SH-SY5Y (cell line): ENCODE data around the gene RNU6-9.
A peak's percentile ranks its signal among the peaks of the same experiment; 100 is the strongest.

Experiments used
- GATA2 ChIP-seq: IDR thresholded peaks from 2 replicates; pipeline ENCODE4 v1.6.1; 2011; ENCODE audit warnings: mild to moderate bottlenecking, low read depth, low read length
- GATA3 ChIP-seq: IDR thresholded peaks from 2 replicates; pipeline ENCODE4 v1.6.1; 2011; ENCODE audit warnings: low read depth, mild to moderate bottlenecking, low read length, moderate library complexity

Gene RNU6-9

DNA sequence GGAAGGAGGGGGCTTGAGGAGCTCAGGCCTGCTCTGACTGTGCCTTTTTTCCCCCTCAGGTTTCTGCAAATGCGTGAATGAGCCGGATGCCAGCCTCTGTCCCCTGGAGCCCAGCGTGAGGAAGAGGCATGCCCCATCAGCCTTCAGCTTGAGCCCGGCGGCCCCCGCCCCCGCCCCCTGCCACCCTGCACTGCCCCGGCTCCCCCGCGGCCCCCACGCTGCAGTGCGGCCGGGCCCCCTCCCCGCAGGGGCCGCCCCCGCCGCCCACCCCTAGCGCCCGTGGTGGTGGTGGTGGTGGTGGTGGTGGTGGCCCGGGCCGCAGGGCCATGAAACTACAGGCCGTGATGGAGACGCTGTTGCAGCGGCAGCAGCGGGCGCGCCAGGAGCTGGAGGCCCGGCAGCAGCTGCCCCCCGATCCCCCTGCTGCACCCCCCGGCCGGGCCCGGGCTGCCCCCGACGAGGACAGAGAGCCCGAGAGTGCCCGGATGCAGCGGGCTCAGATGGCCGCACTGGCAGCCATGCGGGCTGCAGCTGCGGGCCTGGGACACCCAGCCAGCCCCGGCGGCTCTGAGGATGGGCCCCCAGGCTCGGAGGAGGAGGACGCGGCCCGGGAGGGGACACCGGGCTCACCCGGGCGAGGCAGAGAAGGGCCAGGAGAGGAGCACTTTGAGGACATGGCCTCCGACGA, 36.1 kb downstream of the RNU6-9 start:
- no peak for TF ChIP-seq GATA3
- no peak for TF ChIP-seq GATA2

DNA sequence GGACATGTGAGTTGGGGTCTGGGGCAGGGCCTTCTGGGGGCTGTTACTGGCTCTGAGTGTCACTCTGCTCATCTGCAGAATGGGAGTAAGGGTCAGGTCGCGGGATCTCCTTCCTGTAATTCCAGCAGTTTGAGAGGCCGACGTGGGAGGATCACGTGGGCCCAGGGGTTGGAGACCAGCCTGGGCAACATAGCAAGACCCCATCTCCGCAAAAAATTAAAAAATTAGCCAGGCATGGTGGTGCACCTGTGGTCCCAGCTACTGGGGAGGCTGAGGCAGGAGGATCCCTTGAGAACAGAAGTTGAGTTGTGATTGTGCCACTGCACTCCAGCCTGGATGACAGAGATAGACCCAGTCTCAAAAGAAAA, 36.6 kb downstream of the RNU6-9 start:
- TF ChIP-seq GATA2 (no peak), GATA3 (no peak)

DNA sequence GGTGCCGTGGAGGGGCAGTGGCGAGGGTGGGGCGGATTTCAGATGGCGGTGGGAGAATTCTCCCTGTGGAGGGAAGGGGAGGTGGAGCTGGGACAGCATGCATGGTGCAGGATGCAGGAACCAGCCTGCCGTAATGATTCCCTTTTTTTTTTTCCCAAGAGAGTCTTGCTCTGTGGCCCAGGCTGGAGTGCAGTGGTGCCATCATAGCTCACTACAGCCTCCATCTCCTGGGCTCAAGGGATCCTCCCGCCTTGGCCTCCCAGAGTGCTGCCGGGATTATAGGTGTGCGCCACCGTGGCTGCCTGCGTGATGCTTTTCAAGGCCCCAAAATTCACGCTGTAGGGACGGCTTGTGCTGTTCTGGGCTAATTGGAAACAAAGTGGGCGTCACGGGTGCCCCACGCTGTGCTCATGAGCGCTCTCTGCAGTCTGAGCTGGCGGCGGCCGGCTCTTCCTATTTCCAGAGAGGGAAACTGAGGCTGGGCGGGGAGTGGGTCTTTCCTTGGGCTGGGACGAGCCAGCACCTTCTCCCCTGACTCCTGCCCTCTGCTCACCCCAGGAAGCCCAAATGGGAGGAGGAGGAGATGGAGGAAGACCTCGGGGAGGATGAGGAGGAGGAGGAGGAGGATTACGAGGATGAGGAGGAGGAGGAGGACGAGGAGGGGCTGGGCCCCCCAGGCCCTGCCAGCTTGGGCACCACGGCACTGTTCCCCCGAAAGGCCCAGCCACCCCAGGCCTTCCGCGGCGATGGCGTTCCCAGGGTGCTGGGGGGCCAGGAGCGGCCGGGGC, 38.8 kb downstream of the RNU6-9 start:
- TF ChIP-seq GATA3 (no peak), GATA2 (no peak)

DNA sequence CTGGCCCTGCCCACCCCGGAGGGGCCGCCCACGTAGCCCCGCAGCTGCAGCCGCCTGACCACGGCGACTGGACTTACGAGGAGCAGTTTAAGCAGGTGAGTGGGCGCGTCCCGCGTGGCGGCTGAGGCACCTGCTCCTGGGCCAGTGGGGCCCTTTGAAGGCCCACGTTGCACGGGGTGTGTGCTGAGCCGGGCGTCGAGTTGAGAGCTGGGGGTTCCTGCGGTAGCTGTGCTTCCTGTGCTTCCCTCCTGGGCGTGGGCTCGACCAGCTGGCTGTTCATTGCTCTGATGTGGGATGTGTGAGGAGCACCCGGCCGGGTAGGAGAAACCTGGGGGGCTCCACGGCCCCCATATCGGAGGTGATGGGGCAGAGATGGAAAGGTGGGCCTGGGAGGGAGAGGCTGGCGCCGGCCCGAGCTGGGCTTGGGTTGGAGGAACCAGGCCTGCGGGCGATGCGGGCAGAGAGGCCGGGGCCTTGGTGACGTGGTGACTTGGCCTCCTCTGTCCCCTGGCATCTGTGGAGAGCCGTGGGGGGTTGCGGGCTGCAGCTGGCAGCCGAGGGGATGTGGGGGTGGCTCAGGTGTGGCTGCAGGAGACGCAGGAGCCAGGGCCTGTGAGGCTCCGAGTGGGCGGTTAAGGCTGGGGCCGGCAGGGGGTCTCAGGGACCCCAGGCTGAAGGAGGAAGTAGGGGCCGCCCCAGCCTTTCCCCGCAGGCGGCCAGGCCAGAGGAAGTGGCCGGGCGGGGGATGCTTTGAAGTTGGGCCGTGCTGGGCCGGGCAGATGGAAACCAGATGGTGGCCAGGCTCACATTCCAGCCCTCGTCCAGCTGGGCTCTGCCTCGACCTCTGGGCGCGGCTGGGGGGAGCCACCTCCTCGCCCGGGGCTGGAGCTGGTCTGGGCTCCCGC, 39.6 kb downstream of the RNU6-9 start:
- no peak for TF ChIP-seq GATA3
- TF ChIP-seq GATA2 = peak; percentile 18; the same call in 1 of the 2 replicates

DNA sequence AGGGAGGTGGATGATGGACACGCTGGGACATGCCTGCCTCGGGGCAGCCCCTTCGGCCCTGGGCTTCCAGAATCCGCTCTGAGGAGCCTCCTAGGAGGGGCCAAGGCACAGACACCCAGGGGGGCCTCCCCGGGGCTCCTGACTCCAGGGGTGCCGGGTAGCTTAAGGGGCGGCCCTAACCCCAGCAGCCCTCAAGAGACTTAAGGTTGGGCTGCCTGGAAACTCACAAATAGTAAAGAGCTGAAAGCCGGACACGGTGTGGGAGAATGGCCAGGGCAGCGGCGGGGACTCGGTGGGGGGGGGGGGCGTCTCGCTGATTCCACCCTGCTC, 40.2 kb downstream of the RNU6-9 start:
- TF ChIP-seq GATA3 (no peak), GATA2 (peak; percentile 2; the same call in 1 of the 2 replicates)

DNA sequence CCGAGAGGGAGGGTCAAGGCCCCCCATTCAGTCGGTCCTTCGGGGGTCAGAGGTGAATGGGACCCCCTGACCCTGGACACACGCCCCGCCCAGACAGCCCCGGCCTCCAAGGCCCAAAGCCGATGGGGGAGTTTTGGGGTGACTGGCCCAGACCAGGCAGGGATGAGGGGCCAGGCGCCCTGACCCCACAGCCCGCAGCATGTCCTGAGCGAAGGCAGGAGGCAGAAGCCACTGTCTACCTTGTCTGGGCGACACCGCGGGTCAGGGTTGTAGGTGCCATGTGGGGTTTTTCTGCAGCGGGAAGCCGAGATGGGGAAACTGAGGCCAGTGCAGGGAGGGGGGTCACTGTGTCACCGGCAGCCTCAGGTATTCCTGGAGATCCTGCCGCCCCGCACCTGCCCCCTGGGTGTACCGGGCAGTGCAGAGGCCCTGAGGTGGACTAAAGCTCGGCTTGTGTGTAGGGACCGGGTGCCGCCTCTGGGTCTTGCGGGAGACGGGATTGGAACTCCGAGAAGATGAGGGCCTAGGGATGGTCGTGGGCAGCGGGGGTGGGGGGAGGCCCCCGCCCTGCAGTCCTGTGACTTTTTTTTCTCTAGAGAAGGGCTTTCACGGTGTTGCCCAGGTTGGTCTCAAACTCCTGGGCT, 41.0 kb downstream of the RNU6-9 start:
- TF ChIP-seq GATA3 (no peak), GATA2 (no peak)

DNA sequence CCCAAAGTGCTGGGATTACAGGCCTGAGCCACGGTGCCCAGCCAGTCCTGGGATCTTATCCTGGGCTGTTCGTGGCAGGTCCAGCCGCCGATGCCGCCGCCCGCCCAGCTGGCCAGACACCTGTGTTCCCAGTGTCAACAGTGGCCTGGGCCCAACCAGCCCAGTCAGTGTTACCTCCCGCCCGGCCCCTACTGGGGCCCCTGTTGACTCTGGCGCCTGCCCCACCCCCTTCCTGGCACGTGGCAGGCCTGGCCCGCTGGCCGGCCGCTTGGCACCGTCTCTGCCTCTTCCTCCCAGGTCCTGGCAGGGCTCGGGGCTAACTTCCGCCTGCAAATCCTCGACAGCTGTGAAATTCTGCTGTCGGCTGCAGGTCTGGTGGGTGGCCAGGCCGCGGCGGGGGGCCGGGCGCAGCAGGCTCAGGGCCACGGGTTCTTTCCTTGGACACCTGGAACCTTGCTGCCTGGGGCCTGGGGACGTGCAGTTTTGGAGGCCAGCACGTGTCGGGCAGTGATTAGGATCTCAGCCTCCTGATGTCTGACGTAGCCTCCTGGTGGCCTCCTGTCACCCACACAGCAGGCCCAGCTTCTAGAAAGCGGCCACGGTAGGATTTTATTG, 41.7 kb downstream of the RNU6-9 start:
- TF ChIP-seq GATA2 (peak; percentile 98), GATA3 (no peak; the same call in 1 of the 2 replicates)

DNA sequence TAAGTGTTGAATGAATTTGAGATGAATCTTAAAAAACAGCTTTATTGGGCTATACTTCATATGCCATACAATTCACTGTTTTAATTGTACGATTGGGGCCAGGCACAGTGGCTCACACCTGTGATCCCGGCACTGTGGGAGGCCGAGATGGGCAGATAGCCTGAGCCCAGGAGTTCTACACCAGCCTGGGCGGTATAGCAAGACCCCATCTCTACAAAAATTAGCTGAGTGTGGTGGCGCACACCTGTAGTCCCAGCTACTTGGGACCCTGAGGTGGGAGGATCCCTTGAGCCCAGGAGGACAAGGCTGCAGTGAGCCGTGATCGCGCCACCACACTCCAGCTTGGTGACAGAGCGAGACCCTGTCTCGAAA, 42.9 kb downstream of the RNU6-9 start:
- TF ChIP-seq GATA3 = no peak
- TF ChIP-seq GATA2 = no peak

DNA sequence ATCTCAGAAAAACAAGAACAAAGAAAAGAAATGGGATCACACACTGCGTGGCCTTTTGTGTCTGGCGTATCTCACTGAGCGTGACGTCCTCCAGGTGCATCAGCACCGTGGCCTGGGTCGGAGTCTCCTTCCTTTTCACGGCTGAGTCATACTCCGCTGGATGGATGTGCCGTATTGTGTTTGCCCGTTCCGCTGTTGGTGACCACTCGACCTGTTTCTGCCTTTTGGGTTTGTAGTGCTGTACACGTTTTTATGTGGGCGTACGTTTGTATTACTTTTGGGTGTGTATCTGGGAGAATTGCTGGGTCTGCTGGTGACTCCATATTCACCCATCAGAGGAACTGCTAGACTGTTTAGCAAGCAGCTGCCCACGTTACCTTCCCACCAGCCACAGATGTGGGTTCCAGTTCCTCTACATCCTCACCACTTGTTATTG, 44.0 kb downstream of the RNU6-9 start:
- no peak for TF ChIP-seq GATA2
- no peak for TF ChIP-seq GATA3

DNA sequence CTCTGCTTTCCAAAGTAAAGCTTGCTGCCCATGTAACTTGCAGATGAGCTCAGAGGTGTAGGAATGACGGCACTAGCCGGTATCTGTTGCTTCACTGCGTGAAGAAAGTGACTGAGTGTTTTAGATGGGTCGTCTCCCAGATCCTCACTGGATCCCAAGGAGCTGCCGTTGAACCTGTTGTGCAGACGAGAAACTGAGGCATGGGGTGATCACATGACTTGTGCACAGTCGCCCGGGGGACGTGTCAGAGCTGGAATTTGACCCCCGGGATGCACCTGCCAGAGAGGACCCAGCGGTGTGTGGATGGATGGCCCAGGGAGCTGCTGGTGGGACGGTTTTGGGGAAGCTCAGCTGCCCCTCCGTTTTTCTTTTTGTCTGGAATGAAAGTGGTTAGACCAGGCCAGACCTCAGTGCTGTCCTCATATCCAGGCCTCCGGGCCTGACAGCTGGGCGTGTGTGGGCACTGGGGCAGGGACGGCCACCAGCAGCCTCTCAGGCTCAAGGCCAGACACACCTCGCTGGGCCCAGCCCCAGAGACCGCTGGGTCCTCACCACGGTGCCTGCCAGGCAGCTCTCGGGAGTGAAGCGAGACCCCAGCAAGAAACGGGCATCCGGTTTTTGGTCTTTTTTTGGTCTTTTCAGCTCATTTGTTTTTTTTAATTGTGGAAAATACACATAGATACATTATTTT, 45.1 kb downstream of the RNU6-9 start:
- TF ChIP-seq GATA2 (no peak), GATA3 (no peak)

DNA sequence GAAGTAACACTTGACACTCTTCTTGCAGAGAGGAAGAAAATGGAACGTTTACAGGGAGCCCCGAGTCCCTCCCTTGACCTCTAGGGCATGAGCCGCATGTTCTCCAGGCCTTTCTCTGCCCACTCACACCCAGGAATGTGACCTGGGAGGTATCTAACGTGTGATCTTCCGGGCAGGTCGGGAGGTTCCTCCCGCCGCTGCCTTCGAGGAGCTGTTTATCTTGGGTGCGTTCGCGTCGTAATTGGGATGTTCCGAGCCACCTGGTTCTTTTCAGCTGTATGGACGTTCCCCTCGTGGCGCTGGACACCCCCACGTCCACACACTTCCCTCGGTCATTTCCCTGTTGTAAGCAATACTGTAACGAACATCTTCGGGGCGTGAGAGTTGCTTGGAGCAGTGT, 46.2 kb downstream of the RNU6-9 start:
- TF ChIP-seq GATA3 = no peak
- TF ChIP-seq GATA2 = no peak

DNA sequence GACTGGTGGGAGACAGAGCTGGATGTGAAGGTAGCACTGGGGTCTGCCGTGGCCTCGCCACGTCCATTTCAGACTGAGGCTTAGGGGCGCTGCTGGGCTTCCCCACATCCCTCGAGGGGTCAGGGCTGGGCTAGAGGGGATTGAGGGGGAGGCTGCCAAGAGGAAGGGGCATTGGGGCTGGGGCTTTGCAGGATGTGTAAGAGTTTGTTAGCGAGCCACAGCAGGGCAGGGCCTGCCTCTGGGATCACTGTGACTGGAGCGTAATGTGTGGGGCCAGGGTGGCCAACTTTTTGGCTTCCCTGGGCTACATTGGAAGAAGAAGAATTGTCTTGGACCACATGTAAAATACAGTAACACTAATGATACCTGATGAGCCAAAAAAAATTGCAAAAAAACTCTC, 46.6 kb downstream of the RNU6-9 start:
- no peak for TF ChIP-seq GATA2
- TF ChIP-seq GATA3 = no peak

DNA sequence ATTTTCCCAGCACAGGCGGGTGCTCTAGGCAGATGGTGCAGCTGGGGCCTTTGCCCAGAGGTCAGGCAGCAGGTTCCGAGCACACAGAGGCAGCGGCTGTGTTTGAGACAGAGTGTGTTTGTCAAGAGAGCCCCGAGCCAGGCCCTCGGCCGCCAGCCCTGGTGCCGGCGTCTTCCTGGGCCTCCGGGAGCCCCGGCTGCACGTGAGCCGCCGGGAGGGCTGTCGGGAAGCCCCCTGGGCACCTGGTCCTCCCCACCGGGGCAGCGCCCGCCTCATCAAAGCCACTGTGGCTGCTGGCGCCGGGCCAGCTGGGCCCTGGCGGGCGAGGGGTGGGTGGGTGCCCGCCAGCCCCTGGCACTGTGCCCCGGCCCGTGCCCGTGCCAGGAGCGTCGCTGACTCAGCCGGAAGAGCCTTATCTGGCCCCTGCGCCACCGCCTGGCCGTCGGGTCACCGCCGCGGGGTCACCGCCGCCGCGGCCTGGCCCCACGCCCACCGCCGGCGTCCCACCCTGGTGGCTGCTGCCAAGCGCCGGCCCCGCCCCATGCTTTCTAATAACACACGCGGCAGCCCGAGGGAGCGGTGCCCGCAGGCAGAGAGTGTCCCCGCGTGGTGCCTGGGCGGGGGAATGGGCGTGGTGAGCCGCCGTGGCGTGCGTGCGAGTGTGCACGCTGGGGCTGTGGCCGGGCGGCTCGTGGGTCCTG, 47.5 kb downstream of the RNU6-9 start:
- TF ChIP-seq GATA2 (peak; percentile 79), GATA3 (no peak)
